HG03159 (cell line): Measurements from ENCODE around the gene LRRC14B.
"Not testable (repeated sequence)": the region's sequence is repeated elsewhere in the genome, so short reads cannot be mapped to it uniquely, and the experiment has no call there.

Experiments used
- ATAC-seq: cut with Tn5 transposase; IDR thresholded peaks from one replicate; pipeline ENCODE4 v1.9.1; 2021; ENCODE audit warnings: mild to moderate bottlenecking, moderate library complexity; ENCODE audit not compliant: unreplicated experiment

The LRRC14B gene

GRCh38 chr5:204966-205670, 13.8 kb downstream of the LRRC14B start:
- no peak for ATAC-seq

- no peak for ATAC-seq
Measured at GRCh38 chr5:206406-206805, 15.1 kb downstream of the LRRC14B start.

DNA sequence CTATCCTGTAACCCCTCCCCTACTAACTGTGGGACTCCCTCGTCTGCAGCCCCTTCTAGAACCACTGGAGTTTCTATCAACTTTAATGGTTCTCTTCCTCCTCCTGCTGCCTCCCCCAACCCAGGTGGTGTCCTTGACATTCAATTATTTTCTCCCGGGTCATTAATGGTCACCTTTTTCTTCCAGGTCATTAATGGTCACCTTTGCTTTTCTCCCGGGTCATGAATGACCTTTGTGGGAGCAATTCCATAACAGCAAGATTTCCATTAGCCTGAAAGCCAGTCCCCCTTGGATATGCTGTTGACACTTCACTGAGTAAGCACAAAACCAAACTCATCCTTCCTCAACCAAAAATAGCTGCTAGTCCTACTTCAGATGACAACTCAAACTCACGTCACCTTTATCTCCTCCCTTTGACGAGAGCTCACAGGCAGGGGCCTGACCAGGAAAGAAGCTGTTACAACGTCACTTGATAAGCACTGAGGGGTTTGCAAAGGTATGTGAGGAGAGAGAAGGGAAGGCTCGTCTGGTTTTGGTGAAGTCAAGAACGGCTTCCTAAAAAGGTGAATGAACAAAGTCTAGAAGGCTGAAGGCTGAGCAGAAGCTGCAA, 15.7 kb downstream of the LRRC14B start:
- no peak for ATAC-seq

GRCh38 chr5:207599-207998, 16.3 kb downstream of the LRRC14B start:
- no peak for ATAC-seq

DNA sequence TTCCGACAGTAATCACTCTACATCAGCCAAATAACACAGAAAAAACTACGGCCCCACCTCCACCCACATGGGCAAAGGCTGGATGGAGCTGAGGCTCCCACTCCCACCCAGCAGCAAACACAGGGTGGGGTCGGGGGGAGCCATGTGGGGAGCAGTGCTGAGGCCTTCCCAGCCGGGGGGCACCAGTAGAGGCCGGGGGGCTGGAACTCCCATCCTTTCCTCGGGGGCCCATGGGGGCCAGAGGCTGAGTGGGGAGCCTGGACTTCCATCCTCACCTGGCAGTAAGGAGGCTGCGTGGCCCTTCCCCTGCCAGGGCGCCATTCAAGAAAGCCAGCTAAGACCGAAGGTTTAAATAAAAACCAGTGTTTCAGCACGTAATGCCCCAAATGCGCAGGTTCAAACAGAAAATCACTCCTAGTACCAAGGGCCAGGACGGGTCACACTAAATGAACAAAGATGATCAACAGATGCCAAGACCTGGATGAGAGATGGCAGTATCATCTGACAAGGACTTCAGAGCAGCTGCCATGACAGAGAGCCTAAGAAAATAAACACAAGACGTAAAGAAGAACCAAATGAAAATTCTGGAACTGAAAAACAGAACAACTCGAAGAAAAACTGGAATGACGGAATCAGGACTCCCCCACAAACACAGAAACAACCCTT, 17.3 kb downstream of the LRRC14B start:
- no peak for ATAC-seq

DNA sequence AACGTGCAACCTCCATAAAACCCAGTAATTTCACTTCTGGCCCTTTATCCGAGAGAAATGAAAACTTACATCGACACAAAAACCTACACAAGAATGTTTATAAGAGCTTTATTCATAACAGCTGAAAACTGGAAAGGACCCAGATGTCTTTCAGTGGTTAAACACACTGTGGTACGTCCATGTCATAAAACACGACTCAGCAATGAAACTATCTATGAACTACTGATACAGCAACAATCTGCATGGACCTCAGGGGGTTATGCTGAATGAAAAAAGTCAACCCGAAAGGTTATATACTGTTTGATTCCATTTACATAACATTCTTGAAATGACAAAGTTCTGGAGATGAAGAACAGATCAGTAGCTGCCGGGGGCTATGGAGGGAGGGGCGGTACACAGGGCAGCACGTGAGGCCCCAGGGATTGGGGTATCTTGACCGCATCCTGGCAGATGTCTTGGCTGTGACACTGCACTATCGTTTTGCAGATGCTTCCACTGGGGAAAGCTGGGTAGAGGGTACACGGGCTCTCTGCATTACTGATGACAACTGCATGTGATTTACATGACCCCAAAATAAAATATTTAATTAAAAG, 22.6 kb downstream of the LRRC14B start:
- ATAC-seq: no peak

GRCh38 chr5:215256-215655, 24.0 kb downstream of the LRRC14B start:
- ATAC-seq: not testable (repeated sequence)

DNA sequence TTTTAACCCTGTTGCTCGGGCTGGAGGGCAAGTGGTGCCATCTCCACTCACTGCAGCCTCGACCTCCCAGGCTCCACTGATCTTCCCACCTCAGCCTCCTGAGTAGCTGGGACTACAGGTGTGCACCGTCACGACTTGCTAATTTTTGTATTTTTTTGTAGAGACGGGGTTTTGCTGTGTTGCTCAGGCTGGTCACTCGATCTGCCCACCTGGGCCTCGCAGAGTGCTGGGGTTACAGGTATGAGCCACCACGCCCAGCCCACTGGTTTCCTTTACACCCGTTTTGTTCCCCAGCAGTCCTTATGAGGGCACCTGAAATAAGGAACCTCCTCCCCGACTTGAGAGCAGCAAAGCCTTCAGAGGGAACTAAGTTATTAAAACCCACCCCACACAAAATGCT, 24.8 kb downstream of the LRRC14B start:
- not testable (repeated sequence) for ATAC-seq

DNA sequence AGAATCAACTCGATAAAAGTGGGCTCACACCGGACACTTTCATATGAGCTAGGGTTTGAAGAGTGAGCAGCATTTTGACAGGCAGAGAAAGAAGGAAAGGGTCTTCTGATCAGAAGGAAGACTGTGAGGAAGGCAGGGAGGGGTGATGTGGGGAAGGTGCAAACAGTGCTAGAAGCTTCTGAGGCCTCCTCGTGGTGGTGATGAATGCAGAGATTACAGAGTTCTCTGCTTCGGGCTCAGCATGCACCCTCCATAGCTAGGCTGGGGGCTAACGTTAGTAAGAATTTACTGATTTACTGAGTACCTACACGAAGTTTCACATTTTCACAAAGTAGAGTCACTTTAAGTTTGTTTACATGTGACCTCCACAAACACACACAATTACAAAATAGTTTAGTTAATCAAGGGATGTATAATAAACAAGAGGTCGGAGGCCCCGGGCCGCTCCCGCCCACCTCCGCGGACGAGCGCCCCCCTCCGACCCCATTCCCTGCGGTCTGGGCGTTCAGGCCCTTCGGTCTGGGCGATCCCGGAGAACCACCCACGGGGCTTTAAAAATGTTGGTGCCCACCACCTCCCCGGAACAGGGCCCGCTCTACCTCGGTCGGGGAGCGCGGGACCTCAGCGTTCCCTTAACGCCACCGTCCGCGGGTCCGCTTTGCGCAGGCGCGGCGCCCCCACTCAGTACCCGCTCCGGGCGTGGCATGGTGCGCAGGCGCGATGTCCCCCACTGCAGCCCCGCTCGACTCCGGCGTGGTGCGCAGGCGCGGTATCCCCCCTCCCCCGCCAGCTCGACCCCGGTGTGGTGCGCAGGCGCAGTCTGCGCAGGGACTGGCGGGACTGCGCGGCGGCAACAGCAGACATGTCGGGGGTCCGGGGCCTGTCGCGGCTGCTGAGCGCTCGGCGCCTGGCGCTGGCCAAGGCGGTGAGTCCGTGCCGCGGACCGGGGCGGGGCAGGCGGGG, 26.5 kb downstream of the LRRC14B start, which contains the start of the genes CCDC127 and SDHA:
Gene CCDC127 (minus strand): TSS at position 660 of the 963 bp plus-strand sequence. CDS start 1,304 bp downstream, outside the sequence.
Gene SDHA (plus strand): TSS at position 827 of the 963 bp plus-strand sequence. CDS start 36 bp downstream, at position 863.
- peak; percentile 70 for ATAC-seq

- ATAC-seq: peak; percentile 15
Measured at GRCh38 chr5:218457-219291, 27.4 kb downstream of the LRRC14B start.

- ATAC-seq: no peak
Measured at GRCh38 chr5:219460-219863, 28.2 kb downstream of the LRRC14B start.

DNA sequence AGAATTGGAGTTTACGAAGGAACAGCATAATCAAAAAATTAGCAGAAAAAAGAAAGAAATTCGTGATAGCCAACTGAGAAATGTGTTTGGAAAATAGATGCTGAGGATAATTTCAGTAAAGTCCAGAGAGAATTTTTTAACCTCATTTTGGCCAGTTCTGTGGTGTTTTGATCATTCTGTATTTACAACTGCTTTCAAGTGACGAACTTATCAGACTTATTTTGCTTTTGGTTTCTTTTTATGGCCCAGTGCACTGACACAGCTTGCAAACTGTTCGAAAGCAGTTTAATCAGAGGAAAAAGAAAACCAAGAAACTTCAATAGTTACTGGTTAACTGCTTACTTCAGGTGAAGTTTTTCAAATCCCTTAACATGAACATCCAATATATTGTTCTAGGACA, 28.7 kb downstream of the LRRC14B start:
- no peak for ATAC-seq

GRCh38 chr5:222951-223715, 31.8 kb downstream of the LRRC14B start:
- ATAC-seq: not testable (repeated sequence)

DNA sequence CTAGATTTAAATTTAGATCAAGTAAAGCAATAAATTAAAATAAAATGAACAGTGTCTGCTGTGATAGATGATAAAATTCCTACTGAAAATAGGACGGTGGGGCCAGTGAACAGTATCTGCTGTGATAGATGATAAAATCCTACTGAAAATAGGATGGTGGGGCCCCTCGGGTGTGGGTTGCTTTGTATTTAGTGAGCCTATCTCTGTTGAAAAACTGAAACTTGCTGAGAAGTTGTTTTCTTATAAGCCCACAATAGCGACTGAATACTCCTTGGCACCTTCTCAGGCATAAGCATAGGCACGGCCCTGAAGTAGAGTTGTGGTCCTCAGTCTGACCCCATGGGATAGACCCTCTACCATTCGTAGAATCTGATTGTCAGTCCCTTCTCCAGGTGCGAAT, 32.5 kb downstream of the LRRC14B start:
- ATAC-seq: no peak

DNA sequence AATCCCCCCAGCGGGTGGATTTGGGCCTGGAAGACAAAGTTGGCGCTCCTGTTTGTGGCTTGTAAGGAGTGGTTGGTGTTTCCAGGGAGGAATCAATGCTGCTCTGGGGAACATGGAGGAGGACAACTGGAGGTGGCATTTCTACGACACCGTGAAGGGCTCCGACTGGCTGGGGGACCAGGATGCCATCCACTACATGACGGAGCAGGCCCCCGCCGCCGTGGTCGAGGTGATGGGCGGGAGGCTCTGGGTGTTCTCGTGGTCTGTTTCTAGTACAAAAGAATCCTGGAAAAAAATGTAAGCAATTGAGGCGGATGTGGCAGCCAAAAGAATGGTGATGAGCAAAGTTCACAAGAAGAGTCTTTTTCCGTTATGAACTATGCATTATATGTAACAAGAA, 34.0 kb downstream of the LRRC14B start:
- ATAC-seq: no peak

DNA sequence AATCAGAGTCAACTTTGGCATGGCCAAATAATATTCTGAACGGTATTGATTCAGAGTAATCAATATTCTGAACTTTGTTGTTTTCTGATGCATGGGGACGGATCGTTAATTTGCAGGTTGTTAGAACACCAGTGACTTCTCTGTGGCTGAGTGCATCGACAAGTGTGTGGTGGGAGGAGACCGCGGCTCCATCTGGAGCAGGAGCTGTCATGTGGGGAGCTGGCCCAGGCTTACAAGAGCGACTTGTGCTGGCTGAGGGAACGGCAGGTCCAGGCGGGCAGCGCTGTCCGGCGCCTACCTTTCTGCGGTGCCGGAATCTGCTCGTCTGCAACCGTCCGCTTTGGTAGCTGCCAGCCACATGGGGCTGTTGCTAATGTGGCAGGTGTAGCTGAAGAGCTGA, 36.1 kb downstream of the LRRC14B start:
- not testable (repeated sequence) for ATAC-seq

- no peak for ATAC-seq
Measured at GRCh38 chr5:228886-229285, 37.6 kb downstream of the LRRC14B start.

- ATAC-seq: no peak
Measured at GRCh38 chr5:230711-231110, 39.4 kb downstream of the LRRC14B start.

GRCh38 chr5:231661-232060, 40.4 kb downstream of the LRRC14B start:
- no peak for ATAC-seq
